D721Med (cell line): ENCODE measurements around the gene NOD1.

Experiments
- DNase-seq: peaks from one replicate; pipeline ENCODE4 v3.0.0; 2011; ENCODE audit warnings: low spot score; ENCODE audit not compliant: insufficient read length
- FAIRE-seq: peaks from 2 replicates; lab custom pipeline; 2011; peaks lifted over from hg19 to GRCh38; lab: Jason Lieb, UNC
- CTCF ChIP-seq: IDR thresholded peaks from 2 replicates; pipeline ENCODE4 v1.5.1; 2012; ENCODE audit warnings: mild to moderate bottlenecking, control low read depth; ENCODE audit not compliant: insufficient read depth; ENCODE audit errors: missing control alignments

NOD1 gene

GRCh38 chr7:30468791-30469190 lies 9.8 kb downstream of the NOD1 start:
- FAIRE-seq: no peak
- DNase-seq: no peak
- no peak for TF ChIP-seq CTCF

DNA sequence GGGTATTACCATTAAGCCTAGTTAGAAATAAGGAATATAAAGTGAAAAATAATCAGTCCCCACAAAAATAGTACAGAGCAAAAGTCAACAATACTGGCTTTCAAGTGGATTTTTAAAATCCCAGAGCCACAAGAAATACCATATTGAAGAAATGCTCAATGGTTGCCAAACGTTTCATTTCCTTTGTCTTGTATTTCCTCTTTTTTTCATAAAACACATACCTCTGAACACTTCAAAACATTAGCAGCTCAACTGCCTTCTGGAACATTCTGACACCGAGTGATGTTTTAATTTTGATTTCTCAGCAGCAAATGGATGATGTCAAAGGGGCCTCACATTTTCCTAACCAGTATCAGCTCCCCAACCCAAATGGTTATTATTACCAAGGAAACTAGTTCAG lies 10.5 kb downstream of the NOD1 start:
- no peak for DNase-seq
- no peak for FAIRE-seq
- TF ChIP-seq CTCF: no peak

DNA sequence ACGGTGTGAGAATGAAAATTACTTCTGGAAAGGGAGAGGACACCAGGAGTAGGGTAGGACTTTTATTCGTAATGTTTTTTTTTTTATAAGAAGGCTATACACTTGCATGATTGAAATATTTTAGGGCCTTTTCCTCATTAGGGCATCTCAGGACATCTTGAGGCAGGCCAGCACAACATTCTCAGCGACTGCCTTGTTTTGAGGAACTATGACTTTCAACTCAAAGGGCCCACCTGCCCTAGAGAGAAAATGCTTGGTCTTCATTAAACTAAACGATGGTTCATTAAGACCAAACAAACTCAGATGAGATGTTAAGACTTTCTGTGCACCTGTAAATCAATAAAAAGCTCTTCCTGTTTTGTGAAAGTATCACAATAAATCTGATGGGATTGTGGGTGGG lies 11.3 kb downstream of the NOD1 start:
- TF ChIP-seq CTCF: no peak
- DNase-seq (no peak), FAIRE-seq (no peak)

- DNase-seq: no peak
- no peak for TF ChIP-seq CTCF
- no peak for FAIRE-seq
Observed at GRCh38 chr7:30466266-30466665, 12.3 kb downstream of the NOD1 start.

DNA sequence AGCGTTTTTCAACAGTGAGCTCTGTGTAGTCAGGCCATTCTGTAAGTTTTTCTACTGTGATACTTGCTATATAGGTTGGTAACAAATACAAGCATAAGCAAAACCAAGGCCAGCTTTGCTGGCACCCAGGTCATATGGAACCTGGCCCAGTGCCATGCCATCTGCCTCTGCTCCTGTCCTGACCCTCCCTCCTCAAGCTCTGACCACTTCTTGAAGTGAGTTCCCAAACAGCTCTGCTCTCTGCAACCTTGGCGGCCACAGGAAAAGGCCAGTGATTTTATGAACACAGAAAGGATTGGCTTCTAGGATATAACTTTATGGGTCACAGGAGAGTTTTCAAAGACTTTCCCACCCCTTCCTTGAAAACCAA lies 12.8 kb downstream of the NOD1 start:
- FAIRE-seq (no peak), DNase-seq (no peak)
- no peak for TF ChIP-seq CTCF

DNA sequence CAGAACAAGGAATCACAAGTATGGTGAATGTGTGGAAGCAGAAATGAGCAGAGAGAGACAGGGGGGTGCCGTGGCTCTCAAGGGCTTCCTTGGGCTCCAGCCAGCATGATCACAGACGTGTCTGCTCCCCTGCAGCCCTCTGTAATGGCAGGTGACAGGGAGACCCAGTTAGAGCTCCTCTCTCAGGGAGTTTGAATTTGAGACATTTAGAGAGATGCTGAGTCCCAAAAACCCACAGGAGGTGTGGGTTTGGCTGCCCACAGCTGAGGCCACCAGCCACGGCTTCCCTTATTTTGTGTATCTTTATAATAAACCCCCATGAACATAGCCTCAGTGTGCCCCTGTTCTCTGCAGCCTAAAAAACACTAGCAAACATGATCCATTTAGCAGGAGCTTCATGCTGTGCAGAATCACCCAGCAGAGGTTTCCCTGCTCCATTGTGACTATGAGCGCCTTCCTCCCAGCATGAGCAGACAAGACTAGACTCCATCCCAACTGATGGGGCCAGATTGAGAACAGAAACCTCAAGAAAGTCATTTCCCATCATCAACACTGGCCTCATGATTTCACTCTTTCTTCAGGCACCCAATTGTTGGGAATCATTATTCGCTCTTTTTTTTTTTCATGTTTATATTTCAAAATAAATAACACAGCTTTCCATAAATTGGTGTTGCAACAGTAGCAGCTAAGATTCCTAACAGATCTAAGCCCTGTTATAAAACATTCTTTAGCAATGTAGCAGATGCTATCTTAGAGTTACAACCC lies 13.4 kb downstream of the NOD1 start:
- DNase-seq (no peak), FAIRE-seq (no peak)
- TF ChIP-seq CTCF: no peak

DNA sequence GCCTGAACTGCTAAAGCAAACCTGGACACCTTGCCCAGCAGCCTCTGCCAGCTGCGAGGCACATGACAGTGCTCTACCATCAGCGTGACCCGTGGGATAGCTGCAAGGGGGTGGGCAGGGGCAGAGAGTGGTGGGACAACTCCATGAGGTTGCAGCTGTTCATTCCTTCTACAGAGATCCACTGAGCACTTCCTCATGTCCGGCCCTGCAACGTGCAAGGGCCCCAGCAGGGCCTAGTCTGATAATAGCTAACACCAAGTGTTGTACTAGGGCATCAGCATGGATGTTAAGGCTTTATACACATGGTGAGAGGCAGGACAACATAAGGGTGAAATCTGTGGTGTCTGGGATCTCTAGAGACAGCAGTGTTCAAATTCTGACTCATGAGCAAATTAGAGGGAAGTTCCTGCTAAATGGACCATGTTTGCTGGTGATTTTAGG lies 14.3 kb downstream of the NOD1 start:
- TF ChIP-seq CTCF: no peak
- no peak for FAIRE-seq

More for the DNA sequence above, 14.3 kb downstream of the NOD1 start:
- DNase-seq: no peak
